ENCODE measurements around the gene PGM2. TPM values are rescaled to one million over a fixed set of nuclear protein-coding genes. Genes with fewer than 3 reads are reported as not detected.
"Not testable (repeated sequence)": the region's sequence is repeated elsewhere in the genome, so short reads cannot be mapped to it uniquely, and the experiment has no call there.

PGM2 gene
- total RNA-seq, 1 donor, result 20.3 TPM

GRCh38 chr4:37787883-37788460 lies 38.5 kb upstream of the PGM2 start:
- not testable (repeated sequence) for H3K27ac ChIP-seq (ENCODE audit: low read depth, low read length); H2AFZ ChIP-seq (ENCODE audit: low read length); H3K4me3 ChIP-seq (ENCODE audit: insufficient read depth, low read length); H3K36me3 ChIP-seq (ENCODE audit: insufficient read depth, low read length); H3K4me2 ChIP-seq (ENCODE audit: insufficient read depth, low read length); H3K9me3 ChIP-seq (ENCODE audit: low read depth, low read length); H4K20me1 ChIP-seq (ENCODE audit: insufficient read depth, low read length); H3K4me1 ChIP-seq (ENCODE audit: insufficient read depth, low read length); H3K79me2 ChIP-seq (ENCODE audit: insufficient read depth, low read length); DNase-seq (ENCODE audit: insufficient read length, low spot score, missing footprints)
- peaks cover 25% of the 10 kb centered on the region for H3K27me3 ChIP-seq (ENCODE audit: insufficient read depth, low read length)

DNA sequence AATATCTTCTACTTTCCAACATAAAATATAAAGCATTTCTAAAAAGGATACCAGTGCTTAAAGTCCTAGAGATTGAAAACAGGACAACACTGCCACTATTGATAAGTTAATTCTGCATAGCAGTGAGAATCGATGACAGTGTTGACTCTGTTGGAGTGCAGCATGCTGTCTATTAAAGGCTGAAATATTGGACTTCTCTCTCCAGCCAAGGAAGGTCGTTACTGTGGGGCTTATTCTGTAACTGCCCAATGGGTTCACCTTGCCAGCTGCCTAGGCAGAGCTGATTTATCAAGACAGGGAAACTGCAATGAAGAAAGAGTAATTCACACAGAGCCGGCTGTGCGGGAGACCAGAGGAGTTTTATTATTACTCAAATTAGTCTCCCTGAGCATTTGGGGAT lies 37.7 kb upstream of the PGM2 start:
- Histone ChIP-seq H3K79me2 (ENCODE audit: insufficient read depth, low read length) (no peaks in the 10 kb centered on the region), H4K20me1 (ENCODE audit: insufficient read depth, low read length) (no peaks in the 10 kb centered on the region), H3K36me3 (ENCODE audit: insufficient read depth, low read length) (no peaks in the 10 kb centered on the region), H2AFZ (ENCODE audit: low read length) (no peak overlapping the region), H3K27me3 (ENCODE audit: insufficient read depth, low read length) (peaks cover 25% of the 10 kb centered on the region), H3K27ac (ENCODE audit: low read depth, low read length) (no peak overlapping the region), H3K4me2 (ENCODE audit: insufficient read depth, low read length) (no peak overlapping the region), H3K4me1 (ENCODE audit: insufficient read depth, low read length) (no peaks in the 10 kb centered on the region), H3K4me3 (ENCODE audit: insufficient read depth, low read length) (no peak overlapping the region), H3K9me3 (ENCODE audit: low read depth, low read length) (no peaks in the 10 kb centered on the region)
- TF ChIP-seq, protein P1, sequence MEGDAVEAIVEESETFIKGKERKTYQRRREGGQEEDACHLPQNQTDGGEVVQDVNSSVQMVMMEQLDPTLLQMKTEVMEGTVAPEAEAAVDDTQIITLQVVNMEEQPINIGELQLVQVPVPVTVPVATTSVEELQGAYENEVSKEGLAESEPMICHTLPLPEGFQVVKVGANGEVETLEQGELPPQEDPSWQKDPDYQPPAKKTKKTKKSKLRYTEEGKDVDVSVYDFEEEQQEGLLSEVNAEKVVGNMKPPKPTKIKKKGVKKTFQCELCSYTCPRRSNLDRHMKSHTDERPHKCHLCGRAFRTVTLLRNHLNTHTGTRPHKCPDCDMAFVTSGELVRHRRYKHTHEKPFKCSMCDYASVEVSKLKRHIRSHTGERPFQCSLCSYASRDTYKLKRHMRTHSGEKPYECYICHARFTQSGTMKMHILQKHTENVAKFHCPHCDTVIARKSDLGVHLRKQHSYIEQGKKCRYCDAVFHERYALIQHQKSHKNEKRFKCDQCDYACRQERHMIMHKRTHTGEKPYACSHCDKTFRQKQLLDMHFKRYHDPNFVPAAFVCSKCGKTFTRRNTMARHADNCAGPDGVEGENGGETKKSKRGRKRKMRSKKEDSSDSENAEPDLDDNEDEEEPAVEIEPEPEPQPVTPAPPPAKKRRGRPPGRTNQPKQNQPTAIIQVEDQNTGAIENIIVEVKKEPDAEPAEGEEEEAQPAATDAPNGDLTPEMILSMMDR (IDR thresholded peaks at IDR 0.05; ENCODE audit: extremely low read depth, low read depth, low read length), result no peak
- DNase-seq (ENCODE audit: insufficient read length, low spot score, missing footprints), result no peak

GRCh38 chr4:37792241-37792640 lies 34.2 kb upstream of the PGM2 start:
- Histone ChIP-seq H3K36me3 (ENCODE audit: insufficient read depth, low read length) (no peaks in the 10 kb centered on the region), H3K9me3 (ENCODE audit: low read depth, low read length) (no peaks in the 10 kb centered on the region), H3K27ac (ENCODE audit: low read depth, low read length) (no peak overlapping the region), H4K20me1 (ENCODE audit: insufficient read depth, low read length) (no peaks in the 10 kb centered on the region), H3K4me1 (ENCODE audit: insufficient read depth, low read length) (no peaks in the 10 kb centered on the region), H3K27me3 (ENCODE audit: insufficient read depth, low read length) (peaks cover 17% of the 10 kb centered on the region), H3K4me2 (ENCODE audit: insufficient read depth, low read length) (no peak overlapping the region), H2AFZ (ENCODE audit: low read length) (no peak overlapping the region), H3K79me2 (ENCODE audit: insufficient read depth, low read length) (no peaks in the 10 kb centered on the region), H3K4me3 (ENCODE audit: insufficient read depth, low read length) (no peak overlapping the region)
- TF ChIP-seq, protein P1 (IDR thresholded peaks at IDR 0.05; ENCODE audit: extremely low read depth, low read depth, low read length), result no peak
- no peak for DNase-seq (ENCODE audit: insufficient read length, low spot score, missing footprints)

- Histone ChIP-seq H3K27ac (ENCODE audit: low read depth, low read length) (no peak overlapping the region), H4K20me1 (ENCODE audit: insufficient read depth, low read length) (no peaks in the 10 kb centered on the region), H3K9me3 (ENCODE audit: low read depth, low read length) (no peaks in the 10 kb centered on the region), H2AFZ (ENCODE audit: low read length) (no peak overlapping the region), H3K27me3 (ENCODE audit: insufficient read depth, low read length) (peaks cover 13% of the 10 kb centered on the region), H3K4me1 (ENCODE audit: insufficient read depth, low read length) (no peaks in the 10 kb centered on the region), H3K4me2 (ENCODE audit: insufficient read depth, low read length) (no peak overlapping the region), H3K79me2 (ENCODE audit: insufficient read depth, low read length) (no peaks in the 10 kb centered on the region), H3K4me3 (ENCODE audit: insufficient read depth, low read length) (no peak overlapping the region), H3K36me3 (ENCODE audit: insufficient read depth, low read length) (no peaks in the 10 kb centered on the region)
- DNase-seq (ENCODE audit: insufficient read length, low spot score, missing footprints), result no peak
- TF ChIP-seq, protein P1 (IDR thresholded peaks at IDR 0.05; ENCODE audit: extremely low read depth, low read depth, low read length), result peak; percentile 66
These were observed 32.9 kb upstream of the PGM2 start for GRCh38 chr4:37793562-37793961.
